ENCODE data around the gene S100A16. TPM values are rescaled to one million over a fixed set of nuclear protein-coding genes. Genes with fewer than 3 reads are reported as not detected.
A peak's percentile ranks its signal among the peaks of the same experiment; 100 is the strongest.

The S100A16 gene
- total and polyA plus RNA-seq, 5 donors from 2014 or later: not detected

GRCh38 chr1:153612111-153612754, 704 bp downstream of the S100A16 start:
- no peak overlapping the region for H3K4me3 Mint-ChIP-seq
- H3K27ac ChIP-seq (ENCODE audit: insufficient read depth, low read length, poor library complexity, severe bottlenecking): no peak overlapping the region
- no peaks in the 10 kb centered on the region for H3K27me3 Mint-ChIP-seq
- no peak for DNase-seq
- no peaks in the 10 kb centered on the region for H3K4me1 ChIP-seq (ENCODE audit: control insufficient read depth, insufficient read depth, low read length, poor library complexity, severe bottlenecking)
- H3K27ac Mint-ChIP-seq: no peak overlapping the region
- H3K4me3 ChIP-seq (ENCODE audit: low read depth, low read length): no peak overlapping the region
- no peaks in the 10 kb centered on the region for H3K27me3 ChIP-seq (ENCODE audit: control insufficient read depth, insufficient read depth, low read length)
- no peaks in the 10 kb centered on the region for H3K4me1 Mint-ChIP-seq
- H3K36me3 ChIP-seq (ENCODE audit: control insufficient read depth, insufficient read depth, low read length): no peaks in the 10 kb centered on the region
- H3K9me3 ChIP-seq (ENCODE audit: control insufficient read depth in 2 of 2, low read length in 2 of 2): no peaks in the 10 kb centered on the region
- H3K9me3 Mint-ChIP-seq: no peaks in the 10 kb centered on the region
- H3K36me3 Mint-ChIP-seq: no peaks in the 10 kb centered on the region
- ATAC-seq (ENCODE audit: low read depth in 2 of 2): no peak

GRCh38 chr1:153611356-153611755, 1.6 kb downstream of the S100A16 start:
- Mint-ChIP-seq H3K4me1 (no peaks in the 10 kb centered on the region), H3K27ac (no peak overlapping the region), H3K36me3 (no peaks in the 10 kb centered on the region), H3K4me3 (no peak overlapping the region), H3K27me3 (peaks cover 8% of the 10 kb centered on the region), H3K9me3 (no peaks in the 10 kb centered on the region)
- H3K36me3 ChIP-seq (ENCODE audit: control insufficient read depth, insufficient read depth, low read length): no peaks in the 10 kb centered on the region
- no peaks in the 10 kb centered on the region for H3K9me3 ChIP-seq (ENCODE audit: control insufficient read depth in 2 of 2, low read length in 2 of 2)
- ATAC-seq (ENCODE audit: low read depth in 2 of 2): no peak
- H3K4me3 ChIP-seq (ENCODE audit: low read depth, low read length): no peak overlapping the region
- no peak overlapping the region for H3K27ac ChIP-seq (ENCODE audit: insufficient read depth, low read length, poor library complexity, severe bottlenecking)
- H3K4me1 ChIP-seq (ENCODE audit: control insufficient read depth, insufficient read depth, low read length, poor library complexity, severe bottlenecking): no peaks in the 10 kb centered on the region
- no peaks in the 10 kb centered on the region for H3K27me3 ChIP-seq (ENCODE audit: control insufficient read depth, insufficient read depth, low read length)
- no peak for DNase-seq

GRCh38 chr1:153610811-153611301, 2.1 kb downstream of the S100A16 start:
- ATAC-seq (ENCODE audit: low read depth in 2 of 2) (no peak), DNase-seq (no peak)
- H3K36me3 ChIP-seq (ENCODE audit: control insufficient read depth, insufficient read depth, low read length): no peaks in the 10 kb centered on the region
- no peaks in the 10 kb centered on the region for H3K9me3 ChIP-seq (ENCODE audit: control insufficient read depth in 2 of 2, low read length in 2 of 2)
- H3K27me3 ChIP-seq (ENCODE audit: control insufficient read depth, insufficient read depth, low read length): no peaks in the 10 kb centered on the region
- H3K36me3 Mint-ChIP-seq: no peaks in the 10 kb centered on the region
- H3K27ac ChIP-seq (ENCODE audit: insufficient read depth, low read length, poor library complexity, severe bottlenecking): no peak overlapping the region
- H3K4me3 ChIP-seq (ENCODE audit: low read depth, low read length): no peak overlapping the region
- H3K27ac Mint-ChIP-seq: no peak overlapping the region
- H3K4me1 Mint-ChIP-seq: no peaks in the 10 kb centered on the region
- peaks cover 8% of the 10 kb centered on the region for H3K27me3 Mint-ChIP-seq
- H3K4me1 ChIP-seq (ENCODE audit: control insufficient read depth, insufficient read depth, low read length, poor library complexity, severe bottlenecking): no peaks in the 10 kb centered on the region
- H3K4me3 Mint-ChIP-seq: no peak overlapping the region
- H3K9me3 Mint-ChIP-seq: no peaks in the 10 kb centered on the region

- H3K4me1 Mint-ChIP-seq: no peaks in the 10 kb centered on the region
- ATAC-seq (ENCODE audit: low read depth in 2 of 2): no peak
Observed at GRCh38 chr1:153610334-153610733, 2.6 kb downstream of the S100A16 start.

GRCh38 chr1:153609585-153609907, 3.4 kb downstream of the S100A16 start:
- Histone ChIP-seq H3K27me3 (ENCODE audit: control insufficient read depth, insufficient read depth, low read length) (no peaks in the 10 kb centered on the region), H3K4me3 (ENCODE audit: low read depth, low read length) (no peak overlapping the region), H3K4me1 (ENCODE audit: control insufficient read depth, insufficient read depth, low read length, poor library complexity, severe bottlenecking) (no peaks in the 10 kb centered on the region), H3K9me3 (ENCODE audit: control insufficient read depth in 2 of 2, low read length in 2 of 2) (no peaks in the 10 kb centered on the region), H3K36me3 (ENCODE audit: control insufficient read depth, insufficient read depth, low read length) (no peaks in the 10 kb centered on the region), H3K27ac (ENCODE audit: insufficient read depth, low read length, poor library complexity, severe bottlenecking) (no peak overlapping the region)
- no peaks in the 10 kb centered on the region for H3K4me1 Mint-ChIP-seq
- no peak for DNase-seq
- no peaks in the 10 kb centered on the region for H3K36me3 Mint-ChIP-seq
- no peak for ATAC-seq (ENCODE audit: low read depth in 2 of 2)
- H3K27ac Mint-ChIP-seq: peak overlapping the region in 1 of 3 donors; percentile 35
- no peaks in the 10 kb centered on the region for H3K9me3 Mint-ChIP-seq
- peaks cover 16% of the 10 kb centered on the region for H3K27me3 Mint-ChIP-seq
- no peak overlapping the region for H3K4me3 Mint-ChIP-seq

More at GRCh38 chr1:153610334-153610733, 2.6 kb downstream of the S100A16 start:
- no peak overlapping the region for H3K4me3 Mint-ChIP-seq
- Histone ChIP-seq H3K27ac (ENCODE audit: insufficient read depth, low read length, poor library complexity, severe bottlenecking) (no peak overlapping the region), H3K36me3 (ENCODE audit: control insufficient read depth, insufficient read depth, low read length) (no peaks in the 10 kb centered on the region), H3K4me1 (ENCODE audit: control insufficient read depth, insufficient read depth, low read length, poor library complexity, severe bottlenecking) (no peaks in the 10 kb centered on the region), H3K4me3 (ENCODE audit: low read depth, low read length) (no peak overlapping the region), H3K27me3 (ENCODE audit: control insufficient read depth, insufficient read depth, low read length) (no peaks in the 10 kb centered on the region), H3K9me3 (ENCODE audit: control insufficient read depth in 2 of 2, low read length in 2 of 2) (no peaks in the 10 kb centered on the region)
- no peak for DNase-seq
- H3K27ac Mint-ChIP-seq: peak overlapping the region in 1 of 3 donors; percentile 35
- H3K27me3 Mint-ChIP-seq: peaks cover 9% of the 10 kb centered on the region
- H3K9me3 Mint-ChIP-seq: no peaks in the 10 kb centered on the region
- no peaks in the 10 kb centered on the region for H3K36me3 Mint-ChIP-seq

GRCh38 chr1:153608742-153609584, 4.0 kb downstream of the S100A16 start:
- Mint-ChIP-seq H3K4me3 (no peak overlapping the region), H3K4me1 (no peaks in the 10 kb centered on the region), H3K27me3 (peaks cover 17% of the 10 kb centered on the region), H3K9me3 (no peaks in the 10 kb centered on the region), H3K36me3 (no peaks in the 10 kb centered on the region), H3K27ac (peak overlapping the region in 1 of 3 donors; percentile 35)
- Histone ChIP-seq H3K4me3 (ENCODE audit: low read depth, low read length) (no peak overlapping the region), H3K4me1 (ENCODE audit: control insufficient read depth, insufficient read depth, low read length, poor library complexity, severe bottlenecking) (no peaks in the 10 kb centered on the region), H3K27me3 (ENCODE audit: control insufficient read depth, insufficient read depth, low read length) (no peaks in the 10 kb centered on the region), H3K9me3 (ENCODE audit: control insufficient read depth in 2 of 2, low read length in 2 of 2) (no peaks in the 10 kb centered on the region), H3K36me3 (ENCODE audit: control insufficient read depth, insufficient read depth, low read length) (no peaks in the 10 kb centered on the region), H3K27ac (ENCODE audit: insufficient read depth, low read length, poor library complexity, severe bottlenecking) (no peak overlapping the region)
- no peak for DNase-seq
- no peak for ATAC-seq (ENCODE audit: low read depth in 2 of 2)

- Histone ChIP-seq H3K27ac (ENCODE audit: insufficient read depth, low read length, poor library complexity, severe bottlenecking) (no peak overlapping the region), H3K36me3 (ENCODE audit: control insufficient read depth, insufficient read depth, low read length) (no peaks in the 10 kb centered on the region), H3K4me1 (ENCODE audit: control insufficient read depth, insufficient read depth, low read length, poor library complexity, severe bottlenecking) (no peaks in the 10 kb centered on the region), H3K27me3 (ENCODE audit: control insufficient read depth, insufficient read depth, low read length) (no peaks in the 10 kb centered on the region), H3K9me3 (ENCODE audit: control insufficient read depth in 2 of 2, low read length in 2 of 2) (no peaks in the 10 kb centered on the region), H3K4me3 (ENCODE audit: low read depth, low read length) (no peak overlapping the region)
- no peak overlapping the region for H3K27ac Mint-ChIP-seq
- H3K4me1 Mint-ChIP-seq: no peaks in the 10 kb centered on the region
- H3K4me3 Mint-ChIP-seq: no peak overlapping the region
- DNase-seq: no peak
- no peak for ATAC-seq (ENCODE audit: low read depth in 2 of 2)
- peaks cover 23% of the 10 kb centered on the region for H3K27me3 Mint-ChIP-seq
- H3K9me3 Mint-ChIP-seq: peaks cover 0 to 2% (median 0%) of the 10 kb centered on the region in 7 donors
- H3K36me3 Mint-ChIP-seq: no peaks in the 10 kb centered on the region
Observed at GRCh38 chr1:153608089-153608682, 4.8 kb downstream of the S100A16 start.

All from CD4-positive, CD25-positive, alpha-beta regulatory T cell (primary cell).